ENCODE results near the gene MRPS9.

DNA sequence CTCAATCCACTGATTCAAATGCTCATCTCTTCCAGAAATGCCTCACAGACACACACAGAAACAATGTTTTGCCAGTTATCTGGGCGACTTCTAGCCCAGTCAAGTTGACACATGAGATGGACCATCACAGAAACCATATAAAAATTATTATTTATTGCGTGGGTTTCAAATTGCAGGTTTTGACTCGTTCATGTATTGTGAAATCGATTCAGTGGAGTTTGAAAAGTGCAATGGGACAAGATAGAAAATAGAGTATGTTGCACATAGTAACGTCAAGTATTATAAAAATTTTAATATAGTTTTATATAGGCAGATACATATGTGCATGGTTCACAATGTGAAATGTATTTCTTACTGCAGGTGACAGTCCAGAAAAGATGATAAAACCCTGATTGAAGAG, 100.8 kb downstream of the MRPS9 start:
- TF ChIP-seq CTCF (IDR thresholded peaks at IDR 0.05), result no peak
- TF ChIP-seq POLR2A (IDR thresholded peaks at IDR 0.05), result no peak
